ENCODE measurements around the gene C1orf116. TPM values are rescaled to one million over a fixed set of nuclear protein-coding genes. Genes with fewer than 3 reads are reported as not detected.

The C1orf116 gene
- total RNA-seq = under 0.01 TPM in 2 replicates

DNA sequence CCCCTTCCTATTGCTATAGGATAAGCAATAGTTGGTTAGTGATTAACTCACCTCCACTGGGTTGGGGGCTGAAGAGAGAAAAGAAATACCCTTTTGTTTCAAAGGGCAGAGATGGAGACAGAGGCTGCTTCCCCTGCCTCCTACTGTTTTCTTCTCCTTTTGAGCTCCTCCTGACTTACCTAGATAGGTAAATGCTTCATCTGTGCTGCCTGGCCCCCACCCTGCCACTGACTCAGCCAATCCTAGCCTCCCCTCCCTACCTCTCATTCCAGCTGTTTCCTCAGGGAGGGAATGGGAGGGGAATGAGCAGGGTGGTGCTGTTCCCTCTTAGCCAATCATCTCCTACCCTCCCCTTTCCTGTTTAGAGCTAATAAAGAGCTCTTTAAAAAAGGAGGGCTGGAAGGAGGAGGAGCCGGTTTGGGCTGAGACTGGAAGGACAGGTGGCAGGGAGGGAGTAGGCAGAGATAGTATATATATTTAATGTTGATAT lies at the start of gene C1orf116:
C1orf116 (minus strand) TSS at position 229 of the 490 bp plus-strand sequence. CDS start 5,158 bp downstream, outside the sequence.

GRCh38 chr1:207052911-207053769 lies 20.6 kb upstream of the C1orf116 start, which contains the start of gene PFKFB2:
PFKFB2 (plus strand) TSS chr1:207053275; CDS start chr1:207054718, 1,443 bp downstream.

GRCh38 chr1:207051191-207051943 lies 18.8 kb upstream of the C1orf116 start, which contains the start of gene YOD1:
YOD1 (minus strand) TSS chr1:207051208; CDS start chr1:207051030, 178 bp downstream.

DNA sequence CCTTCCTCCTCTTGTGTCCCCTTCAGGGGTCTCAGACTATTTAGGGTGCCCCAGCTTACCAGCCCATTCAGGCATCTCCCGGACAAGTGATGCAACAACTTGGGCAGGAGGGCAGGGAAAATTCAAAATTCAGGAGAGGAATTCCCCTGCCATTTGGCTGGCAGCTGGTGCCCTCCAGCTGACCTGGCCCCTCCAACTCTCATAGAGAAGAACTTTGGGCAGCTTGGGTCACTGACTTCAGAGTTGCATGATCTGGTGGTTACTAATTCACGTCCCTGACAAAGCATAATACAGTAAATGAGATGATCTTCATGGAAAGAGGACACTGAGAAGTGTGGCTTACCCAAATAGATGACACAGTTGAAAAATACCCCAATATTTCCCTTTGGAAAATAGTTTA lies 62.1 kb downstream of the C1orf116 start, which contains the start of gene FCAMR:
FCAMR (minus strand) TSS at position 15 of the 400 bp plus-strand sequence. CDS start 335 bp downstream, outside the sequence.

Other genes with a start within 250 kb of the C1orf116 start
- gene IL20, start 167.1 kb downstream of the C1orf116 start, total RNA-seq = not detected in 2 replicates
- gene IL24, start 135.3 kb downstream of the C1orf116 start, total RNA-seq = not detected in 2 replicates
- not detected in 2 replicates for gene FCMR, start 110.8 kb downstream of the C1orf116 start, total RNA-seq
- not detected in 2 replicates for gene PIGR, start 86.3 kb downstream of the C1orf116 start, total RNA-seq
- gene FCAMR, start 62.3 kb downstream of the C1orf116 start, total RNA-seq = under 0.01 TPM in 1 of 2 replicates, not detected in the other
- 3.3 and 3.8 TPM in 2 replicates for gene YOD1, start 18.5 kb upstream of the C1orf116 start, total RNA-seq
- 4.6 and 4.7 TPM in 2 replicates for gene PFKFB2, start 20.5 kb upstream of the C1orf116 start, total RNA-seq
- not detected in 2 replicates for gene C4BPB, start 56.1 kb upstream of the C1orf116 start, total RNA-seq
- gene C4BPA, start 71.5 kb upstream of the C1orf116 start, total RNA-seq = under 0.01 TPM in 1 of 2 replicates, not detected in the other

All from bronchial smooth muscle cell (primary cell).